ENCODE data around the gene JARID2. TPM values are rescaled to one million over a fixed set of nuclear protein-coding genes. Genes with fewer than 3 reads are reported as not detected.
A peak's percentile ranks its signal among the peaks of the same experiment; 100 is the strongest.

Gene JARID2
- total RNA-seq, 1 donor from 2014 or later: 24.2 TPM

GRCh38 chr6:15242937-15243614 lies 2.8 kb upstream of the JARID2 start:
- no peaks in the 10 kb centered on the region for H3K9me3 Mint-ChIP-seq (ENCODE audit: unreplicated experiment)
- H3K27me3 Mint-ChIP-seq (ENCODE audit: low read depth, unreplicated experiment): no peaks in the 10 kb centered on the region
- no peaks in the 10 kb centered on the region for H3K9me3 ChIP-seq (ENCODE audit: insufficient read depth, low read depth, low read length)
- H4K20me1 ChIP-seq (ENCODE audit: insufficient read depth, low read length): peaks cover 19% of the 10 kb centered on the region
- H2AFZ ChIP-seq (ENCODE audit: low read depth, low read length): no peak overlapping the region
- peaks cover 22% of the 10 kb centered on the region for H3K79me2 ChIP-seq (ENCODE audit: insufficient read depth, low read length)
- H3K4me1 Mint-ChIP-seq (ENCODE audit: low read depth, unreplicated experiment): no peaks in the 10 kb centered on the region
- no peak overlapping the region for H3K4me2 ChIP-seq (ENCODE audit: low read length)
- no peaks in the 10 kb centered on the region for H3K36me3 ChIP-seq (ENCODE audit: insufficient read depth, low read length)
- no peak overlapping the region for H3K27ac ChIP-seq (ENCODE audit: low read depth, low read length)
- FAIRE-seq (no peak), DNase-seq (ENCODE audit: low read depth) (no peak)
- peak overlapping the region; percentile 8 for H3K4me3 Mint-ChIP-seq (ENCODE audit: unreplicated experiment)
- TF ChIP-seq EZH2 (IDR thresholded peaks at IDR 0.05; ENCODE audit: insufficient read depth, low read length): no peak
- TF ChIP-seq, protein P1, sequence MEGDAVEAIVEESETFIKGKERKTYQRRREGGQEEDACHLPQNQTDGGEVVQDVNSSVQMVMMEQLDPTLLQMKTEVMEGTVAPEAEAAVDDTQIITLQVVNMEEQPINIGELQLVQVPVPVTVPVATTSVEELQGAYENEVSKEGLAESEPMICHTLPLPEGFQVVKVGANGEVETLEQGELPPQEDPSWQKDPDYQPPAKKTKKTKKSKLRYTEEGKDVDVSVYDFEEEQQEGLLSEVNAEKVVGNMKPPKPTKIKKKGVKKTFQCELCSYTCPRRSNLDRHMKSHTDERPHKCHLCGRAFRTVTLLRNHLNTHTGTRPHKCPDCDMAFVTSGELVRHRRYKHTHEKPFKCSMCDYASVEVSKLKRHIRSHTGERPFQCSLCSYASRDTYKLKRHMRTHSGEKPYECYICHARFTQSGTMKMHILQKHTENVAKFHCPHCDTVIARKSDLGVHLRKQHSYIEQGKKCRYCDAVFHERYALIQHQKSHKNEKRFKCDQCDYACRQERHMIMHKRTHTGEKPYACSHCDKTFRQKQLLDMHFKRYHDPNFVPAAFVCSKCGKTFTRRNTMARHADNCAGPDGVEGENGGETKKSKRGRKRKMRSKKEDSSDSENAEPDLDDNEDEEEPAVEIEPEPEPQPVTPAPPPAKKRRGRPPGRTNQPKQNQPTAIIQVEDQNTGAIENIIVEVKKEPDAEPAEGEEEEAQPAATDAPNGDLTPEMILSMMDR (IDR thresholded peaks at IDR 0.05; ENCODE audit: insufficient read depth, low read depth, low read length): no peak
- H3K27me3 ChIP-seq (ENCODE audit: insufficient read depth, low read length): no peaks in the 10 kb centered on the region
- no peaks in the 10 kb centered on the region for H3K36me3 Mint-ChIP-seq (ENCODE audit: low read depth, unreplicated experiment)
- no peaks in the 10 kb centered on the region for H3K4me1 ChIP-seq (ENCODE audit: insufficient read depth, low read length)
- H3K4me3 ChIP-seq (ENCODE audit: insufficient read depth, low read depth, low read length): no peak overlapping the region
- H3K27ac Mint-ChIP-seq (ENCODE audit: unreplicated experiment): no peak overlapping the region
- no peak overlapping the region for H3K9ac ChIP-seq (ENCODE audit: low read length)

DNA sequence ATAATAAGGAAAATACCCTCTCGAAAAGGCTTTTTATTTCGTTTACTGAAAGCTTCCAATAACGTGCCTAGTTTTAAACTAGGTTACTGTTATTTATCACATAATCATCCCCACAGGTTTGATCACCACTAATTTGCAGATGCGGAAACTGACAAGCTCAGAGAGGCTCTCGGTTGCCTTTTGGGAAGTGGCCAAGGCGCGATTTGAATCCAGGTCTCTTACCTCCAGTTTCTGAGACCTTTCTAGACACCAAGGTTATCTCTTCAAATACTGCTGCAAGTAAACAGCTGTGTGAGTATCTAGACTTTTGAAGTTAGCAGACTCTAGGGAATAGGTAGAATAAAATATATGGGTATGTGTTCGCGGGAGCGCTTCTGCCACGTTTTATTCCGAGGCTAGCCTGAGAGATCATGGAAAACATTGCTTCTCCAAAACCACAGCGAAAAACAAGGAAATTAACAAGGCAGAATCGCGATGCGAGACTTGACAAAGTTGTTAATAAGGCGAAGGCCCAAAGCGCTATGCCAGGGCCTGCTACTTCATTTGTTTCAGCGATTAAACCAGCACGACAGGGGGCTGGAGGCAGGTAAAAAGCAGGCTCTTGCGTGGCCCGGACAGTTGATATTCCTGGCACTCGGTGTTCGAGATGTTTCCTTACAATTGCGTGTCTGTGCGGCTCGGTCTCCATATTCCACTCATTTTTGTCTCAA lies 1.8 kb upstream of the JARID2 start:
- Histone ChIP-seq H3K36me3 (ENCODE audit: insufficient read depth, low read length) (no peaks in the 10 kb centered on the region), H3K9ac (ENCODE audit: low read length) (peak overlapping the region; percentile 92), H3K4me1 (ENCODE audit: insufficient read depth, low read length) (peaks cover 2% of the 10 kb centered on the region), H3K27me3 (ENCODE audit: insufficient read depth, low read length) (no peaks in the 10 kb centered on the region), H3K4me3 (ENCODE audit: insufficient read depth, low read depth, low read length) (peak overlapping the region; percentile 64), H3K79me2 (ENCODE audit: insufficient read depth, low read length) (peaks cover 25% of the 10 kb centered on the region), H3K27ac (ENCODE audit: low read depth, low read length) (peak overlapping the region; percentile 78), H4K20me1 (ENCODE audit: insufficient read depth, low read length) (peaks cover 22% of the 10 kb centered on the region), H3K9me3 (ENCODE audit: insufficient read depth, low read depth, low read length) (no peaks in the 10 kb centered on the region), H3K4me2 (ENCODE audit: low read length) (peak overlapping the region; percentile 90), H2AFZ (ENCODE audit: low read depth, low read length) (peak overlapping the region; percentile 82)
- TF ChIP-seq, protein P1 (IDR thresholded peaks at IDR 0.05; ENCODE audit: insufficient read depth, low read depth, low read length): no peak
- TF ChIP-seq EZH2 (IDR thresholded peaks at IDR 0.05; ENCODE audit: insufficient read depth, low read length): no peak
- Mint-ChIP-seq H3K4me1 (ENCODE audit: low read depth, unreplicated experiment) (peaks cover 1% of the 10 kb centered on the region), H3K4me3 (ENCODE audit: unreplicated experiment) (peak overlapping the region; percentile 88), H3K27me3 (ENCODE audit: low read depth, unreplicated experiment) (no peaks in the 10 kb centered on the region), H3K27ac (ENCODE audit: unreplicated experiment) (peak overlapping the region; percentile 95), H3K36me3 (ENCODE audit: low read depth, unreplicated experiment) (no peaks in the 10 kb centered on the region), H3K9me3 (ENCODE audit: unreplicated experiment) (no peaks in the 10 kb centered on the region)
- DNase-seq (ENCODE audit: low read depth) (no peak), FAIRE-seq (no peak)
